IPS-NIHi7 (cell line): ENCODE results near the gene SEPTIN6.
"Not testable (repeated sequence)": the region's sequence is repeated elsewhere in the genome, so short reads cannot be mapped to it uniquely, and the experiment has no call there.

Experiments used
- DNase-seq: peaks from one replicate; pipeline ENCODE4 v3.0.0; 2012; ENCODE audit warnings: mixed read lengths; ENCODE audit errors: extremely low spot score

The SEPTIN6 gene

GRCh38 chrX:119690921-119691716 is 1.8 kb downstream of the SEPTIN6 start:
- DNase-seq = no peak

GRCh38 chrX:119688911-119689321 is 4.1 kb downstream of the SEPTIN6 start:
- no peak for DNase-seq

DNA sequence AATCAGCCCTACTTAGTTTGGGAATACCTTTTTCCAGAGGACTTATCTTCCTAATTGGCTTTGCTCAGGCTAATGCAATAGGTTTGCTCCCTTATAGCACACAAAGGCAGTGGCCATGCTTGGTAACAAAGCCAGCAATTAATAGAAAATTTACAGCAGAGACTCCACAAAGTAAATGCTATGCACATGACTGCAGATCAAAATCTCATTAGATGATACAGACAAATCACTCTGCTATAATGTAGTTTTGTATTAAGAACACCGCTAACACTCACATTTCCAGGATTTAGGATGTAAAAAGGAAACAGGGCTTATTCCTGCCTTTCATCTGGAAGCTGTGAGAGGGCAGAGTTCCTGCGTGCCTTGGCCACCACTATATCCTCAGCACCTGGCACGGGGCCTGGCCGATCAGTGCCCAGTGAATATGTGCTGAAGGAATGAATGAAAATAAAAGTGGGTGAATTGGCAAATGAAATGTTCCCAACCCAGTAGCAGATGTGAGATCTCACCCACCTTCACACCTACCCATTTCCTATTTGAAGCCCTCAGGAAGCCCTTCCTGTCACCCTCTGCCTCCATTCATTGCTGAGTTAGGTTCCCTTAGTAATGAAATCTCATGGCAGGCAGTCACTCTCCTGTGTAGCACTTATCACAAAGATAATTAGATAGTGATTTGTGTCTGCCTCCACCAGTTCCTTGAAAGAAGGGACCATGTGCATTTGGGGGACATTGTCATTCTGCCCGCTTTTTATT is 5.1 kb downstream of the SEPTIN6 start:
- no peak for DNase-seq

DNA sequence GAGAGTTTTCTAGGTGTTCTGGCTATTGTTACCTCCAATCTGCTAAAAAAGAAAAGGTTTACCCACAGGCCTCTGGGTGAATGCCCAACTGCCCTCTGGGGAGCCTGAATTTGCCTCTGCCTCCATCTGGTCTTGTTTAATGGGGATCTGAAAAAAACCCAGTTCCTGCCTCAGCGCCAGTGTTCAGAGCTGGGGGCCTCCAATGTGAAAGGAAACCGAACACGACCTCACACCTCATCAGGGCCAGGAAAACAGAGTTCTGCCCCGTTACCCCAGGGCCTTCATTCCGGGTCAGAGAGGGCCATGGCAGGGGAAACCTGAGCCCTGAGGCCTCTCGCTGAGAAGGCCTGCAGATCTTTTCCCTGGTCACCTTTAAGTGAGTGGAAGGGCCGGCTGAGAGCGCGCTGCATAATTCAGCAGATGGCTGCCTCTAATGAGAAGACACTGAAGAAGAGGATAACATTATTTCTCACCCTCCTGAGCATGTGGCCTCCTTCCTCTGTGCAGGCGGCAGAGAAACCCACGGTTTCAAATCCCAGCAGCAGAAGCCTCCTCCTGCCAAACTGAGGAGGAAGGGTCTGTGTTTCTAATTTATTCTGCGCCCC is 6.8 kb downstream of the SEPTIN6 start:
- no peak for DNase-seq

- no peak for DNase-seq
These were observed 7.5 kb downstream of the SEPTIN6 start for GRCh38 chrX:119685225-119686066.

DNA sequence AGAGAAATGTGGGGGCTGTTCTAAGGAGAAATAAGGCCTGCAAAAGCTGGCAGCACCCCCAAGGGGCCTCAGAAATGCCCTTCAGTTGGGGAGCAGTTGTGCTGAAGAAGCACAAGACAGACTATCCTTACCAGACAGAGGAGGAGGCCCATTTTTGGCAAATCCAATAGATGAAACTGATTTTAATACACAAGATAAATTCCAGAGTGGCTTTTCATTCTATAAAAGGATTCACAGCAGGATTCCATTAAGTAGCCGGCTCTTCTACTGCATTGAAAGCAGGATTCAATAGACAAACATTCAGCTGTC is 8.1 kb downstream of the SEPTIN6 start:
- DNase-seq = no peak

- DNase-seq = not testable (repeated sequence)
These were observed 8.7 kb downstream of the SEPTIN6 start for GRCh38 chrX:119684312-119684711.

- DNase-seq = no peak
These were observed 10.7 kb downstream of the SEPTIN6 start for GRCh38 chrX:119682019-119682989.

- no peak for DNase-seq
These were observed 15.3 kb downstream of the SEPTIN6 start for GRCh38 chrX:119677654-119677981.

- DNase-seq = no peak
These were observed 15.9 kb downstream of the SEPTIN6 start for GRCh38 chrX:119676949-119677653.

DNA sequence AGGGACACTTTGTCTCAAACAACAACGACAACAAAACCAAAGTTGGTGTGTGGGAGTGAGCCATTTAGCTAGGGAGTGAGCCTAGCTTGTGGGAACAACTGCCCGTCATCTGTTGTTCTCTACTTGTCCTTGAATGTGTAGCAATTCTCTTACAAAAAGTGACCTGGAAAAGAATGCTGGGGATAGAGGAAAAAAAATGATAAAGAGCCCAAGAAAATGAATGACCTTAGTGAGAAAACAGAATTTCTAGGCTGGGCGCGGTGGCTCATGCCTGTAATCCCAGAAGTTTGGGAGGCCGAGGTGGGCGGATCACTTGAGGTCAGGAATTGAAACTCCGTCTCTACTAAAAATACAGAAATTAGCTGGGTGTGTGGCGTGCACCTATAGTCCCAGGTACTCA is 19.6 kb downstream of the SEPTIN6 start:
- DNase-seq = no peak

GRCh38 chrX:119672426-119672825 is 20.5 kb downstream of the SEPTIN6 start:
- no peak for DNase-seq

GRCh38 chrX:119669424-119670037 is 23.4 kb downstream of the SEPTIN6 start:
- no peak for DNase-seq

DNA sequence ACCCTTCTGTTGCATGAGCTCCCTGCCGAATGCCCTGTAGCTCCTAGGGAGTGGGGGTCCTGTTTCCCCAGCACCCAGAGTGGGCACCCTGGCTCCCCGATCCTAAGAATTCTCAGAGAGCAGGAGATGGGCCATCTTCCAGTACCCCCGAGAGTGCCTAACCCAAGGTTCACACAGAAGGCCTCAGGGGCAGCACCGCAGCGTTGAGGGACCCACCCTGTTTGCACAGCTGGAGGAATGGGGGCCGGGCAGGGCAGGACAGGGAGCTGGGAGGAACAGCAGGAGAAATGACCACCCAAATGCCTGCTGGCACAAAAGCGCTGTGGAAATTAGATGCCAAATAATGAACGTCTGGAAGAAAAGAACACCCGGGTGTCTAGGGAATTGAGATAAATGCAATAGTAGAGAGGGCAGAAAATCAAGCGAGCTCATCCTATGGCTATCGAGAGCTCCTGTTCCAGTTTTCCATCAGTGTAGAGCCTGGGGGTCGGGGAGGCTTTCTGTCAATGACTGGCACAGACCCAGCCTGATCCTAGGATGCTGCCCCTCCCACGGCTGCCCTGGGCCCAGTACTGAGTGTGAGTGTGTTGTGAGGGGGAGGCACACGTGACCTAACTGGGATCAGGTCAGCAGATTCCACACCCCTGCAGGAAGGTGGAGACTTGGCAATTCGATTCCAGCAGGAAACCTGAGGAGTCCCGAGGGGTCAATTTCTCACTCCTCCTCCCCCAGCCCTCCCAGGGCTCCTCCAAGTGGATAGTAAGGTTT is 25.7 kb downstream of the SEPTIN6 start:
- DNase-seq = peak; percentile 26

GRCh38 chrX:119664877-119665276 is 28.1 kb downstream of the SEPTIN6 start:
- not testable (repeated sequence) for DNase-seq

DNA sequence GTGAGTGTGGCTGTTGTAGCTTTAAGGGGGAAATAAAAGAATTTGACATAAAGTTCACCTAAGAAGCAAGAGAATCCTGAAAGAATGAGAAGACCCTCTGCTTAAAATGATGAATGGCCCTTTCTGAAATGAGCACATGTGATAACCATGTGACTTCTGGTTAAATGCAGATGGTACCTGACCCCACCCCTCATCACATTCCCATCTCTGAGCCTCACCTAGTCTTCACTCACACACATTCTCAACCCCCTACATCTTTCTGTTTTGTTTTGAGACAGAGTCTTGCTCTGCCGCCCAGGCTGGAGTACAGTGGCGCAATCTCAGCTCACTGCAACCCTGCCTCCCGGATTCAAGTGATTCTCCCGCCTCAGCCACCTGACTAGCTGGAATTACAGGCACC is 31.5 kb downstream of the SEPTIN6 start:
- no peak for DNase-seq

DNA sequence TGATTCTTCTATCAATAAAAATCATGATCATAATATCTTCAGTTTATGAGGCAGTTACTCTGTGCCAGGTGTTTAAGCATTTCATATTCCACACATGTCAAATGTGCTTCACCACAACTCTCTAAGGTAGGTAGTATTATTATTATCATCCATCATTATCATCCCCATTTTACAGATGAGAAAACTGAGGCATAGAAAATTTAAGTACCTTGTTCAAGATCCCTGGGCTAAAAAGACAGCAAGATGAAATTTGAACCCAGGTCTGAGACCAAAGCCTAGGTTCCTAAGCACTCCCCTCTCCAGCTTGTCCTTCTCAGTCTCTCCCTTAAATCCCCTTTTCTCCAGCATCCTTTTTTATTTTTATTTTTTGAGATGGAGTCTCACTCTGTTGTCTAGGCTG is 33.4 kb downstream of the SEPTIN6 start:
- DNase-seq = no peak

DNA sequence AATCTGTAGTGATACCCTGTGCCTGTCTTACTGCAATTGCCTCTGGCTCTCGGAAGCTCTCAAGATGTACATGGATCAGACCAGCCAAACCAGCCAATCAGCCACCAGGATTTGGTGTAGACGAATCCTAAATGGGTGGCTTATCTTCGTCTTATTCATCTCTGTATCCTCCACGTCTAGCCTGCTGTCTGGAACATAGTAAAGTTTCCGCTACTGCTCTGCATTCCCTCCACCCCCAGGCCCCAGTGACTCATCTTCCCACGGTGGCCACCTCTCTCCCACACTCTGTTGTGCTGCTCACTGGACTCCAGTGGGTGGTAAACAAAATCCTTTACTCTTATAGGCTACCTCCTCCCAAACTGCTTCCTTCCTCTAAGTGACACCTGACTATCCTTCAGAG is 37.8 kb downstream of the SEPTIN6 start:
- DNase-seq = no peak

DNA sequence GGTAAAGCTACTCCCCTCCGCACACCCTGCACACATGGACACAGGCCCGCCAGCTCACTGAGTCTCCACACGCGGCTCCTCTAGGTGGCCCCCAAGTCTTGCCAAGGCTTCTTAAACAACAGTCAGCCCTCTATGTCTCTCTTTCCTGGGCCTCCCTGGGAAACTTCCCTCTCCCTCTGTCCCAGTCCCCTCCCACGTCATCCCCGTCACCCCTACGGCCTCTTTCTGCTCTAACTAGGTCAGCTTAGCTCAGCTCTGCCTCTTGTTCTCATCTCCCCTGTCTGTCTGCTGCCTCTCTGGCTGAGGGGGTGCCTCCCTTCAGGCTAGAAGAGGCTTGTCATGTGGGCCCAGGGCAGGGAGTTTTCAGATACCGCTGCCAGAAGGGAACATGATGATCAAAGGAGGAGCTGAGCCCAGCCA is 38.8 kb downstream of the SEPTIN6 start:
- DNase-seq = peak; percentile 43
